ENCODE measurements around the gene SPRED2. TPM values are rescaled to one million over a fixed set of nuclear protein-coding genes. Genes with fewer than 3 reads are reported as not detected.

SPRED2 gene
- total and polyA plus RNA-seq, 11 donors: 7.0 to 24.4 (median 16.1) TPM

GRCh38 chr2:65309699-65310098, 122.7 kb downstream of the SPRED2 start:
- WGBS, 4 donors: 76 to 84% (median 80%) methylated on average over 8 of the region's 8 CpGs
- ATAC-seq (peak in 1 of 4 donors; percentile 3), DNase-seq (peak in 1 of 5 donors; percentile 31)
- H3K4me3 ChIP-seq: peak overlapping the region in 1 of 12 donors; percentile 7
- no peaks in the 10 kb centered on the region for H3K9me3 ChIP-seq
- TF ChIP-seq CTCF (IDR thresholded peaks at IDR 0.05): no peak
- no peak for TF ChIP-seq POLR2A (IDR thresholded peaks at IDR 0.05)
- intact Hi-C loops (cut with DNase I): loop anchor here in 7 of 10 donors (1.0 to 10.0 kb wide), 12 partner anchors 9 to 238 kb away; partner anchors contain the start of gene SPRED2 (in 5 of the 7)
- H3K27me3 ChIP-seq: no peaks in the 10 kb centered on the region
- peaks cover 0 to 35% (median 19%) of the 10 kb centered on the region in 12 donors for H3K4me1 ChIP-seq
- peaks cover 0 to 36% (median 29%) of the 10 kb centered on the region in 9 donors for H3K36me3 ChIP-seq
- peak overlapping the region; percentile 62 to 92 (median 78) for H3K27ac ChIP-seq

GRCh38 chr2:65305934-65306333, 126.5 kb downstream of the SPRED2 start:
- Histone ChIP-seq H3K4me1 (peaks cover 0 to 41% (median 30%) of the 10 kb centered on the region in 12 donors), H3K36me3 (peaks cover 0 to 3% (median 0%) of the 10 kb centered on the region in 9 donors), H3K27me3 (no peaks in the 10 kb centered on the region), H3K9me3 (no peaks in the 10 kb centered on the region), H3K4me3 (no peak overlapping the region), H3K27ac (no peak overlapping the region)
- DNase-seq: no peak
- TF ChIP-seq CTCF (IDR thresholded peaks at IDR 0.05): no peak
- no peak for ATAC-seq
- 68 to 88% (median 86%) methylated on average over 2 of the region's 2 CpGs for WGBS, 4 donors
- intact Hi-C loops (cut with DNase I): no loop called here

- Histone ChIP-seq H3K27me3 (no peaks in the 10 kb centered on the region), H3K36me3 (no peaks in the 10 kb centered on the region), H3K4me1 (peaks cover 5 to 39% (median 35%) of the 10 kb centered on the region in 12 donors), H3K9me3 (no peaks in the 10 kb centered on the region), H3K27ac (peak overlapping the region; percentile 11 to 76 (median 54)), H3K4me3 (peak overlapping the region in 4 of 12 donors; percentile 2 to 20 (median 9))
- DNase-seq (peak; percentile 37 to 79 (median 60)), ATAC-seq (peak; percentile 50 to 82 (median 63))
- TF ChIP-seq POLR2A (IDR thresholded peaks at IDR 0.05) (no peak), CTCF (IDR thresholded peaks at IDR 0.05) (no peak)
- WGBS, 4 donors: 52 to 62% (median 54%) methylated on average over 20 of the region's 20 CpGs
- intact Hi-C loops (cut with DNase I): loop anchor here in 1 of 10 donors (1.0 to 5.0 kb wide), 2 partner anchors 9 to 34 kb away; no protein-coding TSS in a partner anchor
These were observed 131.4 kb downstream of the SPRED2 start for GRCh38 chr2:65300761-65301711.
